ENCODE results near the gene ARFGEF3. TPM values are rescaled to one million over a fixed set of nuclear protein-coding genes. Genes with fewer than 3 reads are reported as not detected.
A peak's percentile ranks its signal among the peaks of the same experiment; 100 is the strongest.

Gene ARFGEF3
- total RNA-seq, 2 experiments from 2014 or later: 0.07 to 0.15 TPM

DNA sequence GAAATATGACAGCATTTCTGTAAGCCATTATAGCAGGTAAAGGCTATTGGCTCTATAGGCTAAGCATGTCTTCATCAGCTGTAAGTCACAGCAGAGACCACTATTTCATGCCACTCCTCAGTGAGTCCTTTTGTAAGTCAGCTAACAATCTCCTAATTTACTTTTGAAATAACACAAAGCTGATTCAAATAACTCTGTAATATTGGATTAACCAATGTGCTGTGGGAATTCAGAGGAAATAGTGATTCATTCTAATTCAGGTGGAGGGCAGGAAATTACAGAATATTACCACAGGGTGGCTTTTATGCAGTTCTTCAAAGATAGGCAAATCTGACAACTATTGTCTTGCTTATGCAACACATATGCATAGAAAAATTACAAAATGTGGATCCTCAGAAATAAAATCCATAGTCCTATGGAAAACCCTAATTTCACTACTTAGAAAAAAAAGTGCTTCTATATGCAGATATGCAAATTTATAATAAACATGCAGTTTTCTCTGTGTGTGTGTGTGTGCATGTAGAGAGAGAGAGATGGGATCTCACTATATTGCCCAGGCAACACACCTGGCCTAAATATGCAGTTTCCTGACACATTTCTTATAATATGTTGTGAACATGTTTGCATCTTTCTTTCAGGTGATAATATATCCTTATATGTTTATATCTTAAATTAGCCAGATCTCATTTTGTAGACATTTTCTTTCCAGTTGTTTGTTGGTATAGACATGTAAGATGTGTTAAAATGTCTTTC lies 211.1 kb downstream of the ARFGEF3 start:
- H3K9me3 Mint-ChIP-seq (ENCODE audit: low read depth): no peaks in the 10 kb centered on the region
- CTCF ChIA-PET: no interaction called here
- peak; percentile 30 for ATAC-seq

DNA sequence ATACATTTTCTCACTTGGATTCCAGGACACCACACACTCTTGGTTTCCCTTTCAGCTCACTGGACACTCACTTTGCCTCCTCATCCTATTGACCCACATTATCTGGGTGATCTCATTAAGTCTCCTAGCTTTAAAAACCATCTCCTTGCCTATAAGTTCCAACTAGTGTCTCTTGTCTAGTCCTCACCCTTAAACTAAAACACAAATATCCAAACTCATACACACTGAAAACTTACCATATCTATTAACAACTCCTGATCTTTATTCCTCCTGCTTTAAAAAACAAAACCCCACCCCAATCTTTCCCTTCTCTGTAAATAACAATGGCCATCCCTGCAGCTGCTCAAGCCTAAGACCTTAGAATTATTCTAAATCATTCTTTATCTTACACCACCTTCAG lies 212.5 kb downstream of the ARFGEF3 start:
- Mint-ChIP-seq H3K9me3 (ENCODE audit: low read depth) (no peaks in the 10 kb centered on the region), H3K4me3 (no peak overlapping the region), H3K36me3 (no peaks in the 10 kb centered on the region), H3K27ac (no peak overlapping the region), H3K4me1 (peaks cover 5% of the 10 kb centered on the region), H3K27me3 (peaks cover 14% of the 10 kb centered on the region)
- DNase-seq (no peak), ATAC-seq (no peak)
- CTCF ChIA-PET: no interaction called here

More for the DNA sequence above, 211.1 kb downstream of the ARFGEF3 start:
- Mint-ChIP-seq H3K27me3 (peaks cover 14% of the 10 kb centered on the region), H3K4me3 (no peak overlapping the region), H3K4me1 (peaks cover 5% of the 10 kb centered on the region), H3K27ac (no peak overlapping the region), H3K36me3 (no peaks in the 10 kb centered on the region)
- DNase-seq: no peak

DNA sequence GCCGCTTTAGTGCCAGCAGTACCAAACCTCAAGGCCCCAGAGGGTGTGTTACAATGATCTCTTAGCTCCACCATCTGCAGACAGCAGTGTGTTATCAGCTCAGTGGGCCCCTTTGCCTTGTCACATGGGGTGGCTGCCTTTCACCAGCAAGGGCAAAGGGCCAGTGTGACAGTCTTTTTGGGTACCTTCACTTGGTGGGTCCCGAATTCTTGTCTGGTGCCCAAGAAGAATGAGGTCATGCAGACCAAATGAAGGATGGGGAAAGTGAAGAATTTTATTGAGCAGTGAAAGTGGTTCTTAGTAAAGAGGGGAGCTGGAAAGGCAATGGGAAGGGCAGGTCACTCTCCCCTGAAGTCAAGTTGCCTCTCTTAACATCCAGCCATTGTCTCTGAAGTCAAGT lies 213.1 kb downstream of the ARFGEF3 start:
- Mint-ChIP-seq H3K27me3 (peaks cover 14% of the 10 kb centered on the region), H3K36me3 (no peaks in the 10 kb centered on the region), H3K9me3 (ENCODE audit: low read depth) (no peaks in the 10 kb centered on the region), H3K27ac (no peak overlapping the region), H3K4me1 (peaks cover 5% of the 10 kb centered on the region), H3K4me3 (no peak overlapping the region)
- DNase-seq (no peak), ATAC-seq (no peak)
- CTCF ChIA-PET: no interaction called here

DNA sequence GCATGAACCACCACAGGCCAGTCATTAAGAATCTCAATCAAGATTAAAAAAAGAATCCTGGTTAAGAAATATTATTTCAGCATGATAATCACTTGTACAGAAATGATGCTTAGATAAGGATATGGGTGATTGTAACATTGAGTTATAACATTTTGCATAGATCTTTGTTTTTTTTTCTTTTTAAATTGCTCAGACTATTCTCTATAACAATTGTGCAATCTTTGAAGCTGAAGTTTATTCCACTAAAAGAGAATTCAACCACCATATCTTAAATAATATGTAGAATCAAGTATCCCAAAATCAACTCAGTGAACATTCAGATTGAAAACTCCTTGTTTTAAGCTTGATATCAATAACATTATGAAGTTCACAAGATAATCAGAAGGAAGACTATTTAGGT lies 215.3 kb downstream of the ARFGEF3 start:
- peaks cover under 1% of the 10 kb centered on the region for H3K27me3 Mint-ChIP-seq
- DNase-seq (no peak), ATAC-seq (no peak)
- H3K4me1 Mint-ChIP-seq: peaks cover 5% of the 10 kb centered on the region
- no peaks in the 10 kb centered on the region for H3K9me3 Mint-ChIP-seq (ENCODE audit: low read depth)
- H3K36me3 Mint-ChIP-seq: no peaks in the 10 kb centered on the region
- H3K27ac Mint-ChIP-seq: no peak overlapping the region
- CTCF ChIA-PET: no interaction called here
- H3K4me3 Mint-ChIP-seq: no peak overlapping the region

DNA sequence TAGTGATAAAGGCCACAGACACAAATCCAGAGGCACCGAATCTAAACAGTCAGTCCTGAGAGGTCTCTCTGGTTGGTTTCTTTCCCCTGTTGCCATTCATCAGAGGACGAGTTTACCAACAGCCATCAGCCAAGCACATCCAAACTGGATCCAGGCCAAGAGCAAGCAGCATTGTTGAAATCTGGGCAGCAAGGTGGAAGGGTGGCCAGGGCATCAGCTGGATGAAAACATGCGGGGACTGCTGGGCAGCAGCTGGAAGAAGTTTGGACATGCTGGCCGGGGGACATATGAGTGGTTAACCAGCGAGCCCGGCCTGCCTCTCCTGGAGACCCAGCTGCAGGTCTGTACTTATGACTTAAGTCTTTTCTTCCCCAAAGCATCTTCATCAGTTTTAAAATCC lies 216.1 kb downstream of the ARFGEF3 start, which contains the start of gene SMIM28:
Gene SMIM28, plus strand, starts transcription at position 62 of the 400 bp plus-strand sequence. Its CDS starts 168 bp downstream, at position 230.
- Mint-ChIP-seq H3K27ac (no peak within 1 kb of the TSS), H3K36me3 (no peaks in the 10 kb centered on the region), H3K4me3 (no peak within 1 kb of the TSS), H3K4me1 (peaks cover 2% of the 10 kb centered on the region), H3K27me3 (no peaks in the 10 kb centered on the region), H3K9me3 (ENCODE audit: low read depth) (no peaks in the 10 kb centered on the region)
- CTCF ChIA-PET: no interaction called here
- DNase-seq (no peak), ATAC-seq (no peak)

DNA sequence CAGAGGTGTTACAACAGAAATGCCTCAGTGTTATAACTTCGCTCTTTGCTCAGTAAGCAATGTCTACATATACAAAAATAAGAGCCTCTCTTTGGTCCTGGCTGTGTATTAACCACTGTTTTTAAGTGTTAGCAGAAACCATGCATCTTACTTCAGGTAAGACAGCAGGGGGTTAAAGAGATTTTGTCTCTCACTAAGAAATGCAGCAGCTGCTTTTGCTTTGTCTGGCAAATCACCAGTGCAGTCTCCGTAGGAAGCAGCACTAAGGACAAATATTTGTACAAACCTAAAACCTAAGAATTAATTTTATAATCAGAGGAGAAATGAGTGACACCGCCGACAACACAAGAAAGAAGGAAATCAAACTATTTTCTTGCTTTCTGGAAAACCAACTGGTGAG lies 216.7 kb downstream of the ARFGEF3 start:
- DNase-seq (no peak), ATAC-seq (no peak)
- Mint-ChIP-seq H3K4me3 (no peak overlapping the region), H3K27ac (no peak overlapping the region), H3K4me1 (no peaks in the 10 kb centered on the region), H3K9me3 (ENCODE audit: low read depth) (no peaks in the 10 kb centered on the region), H3K27me3 (no peaks in the 10 kb centered on the region), H3K36me3 (no peaks in the 10 kb centered on the region)
- CTCF ChIA-PET: no interaction called here

DNA sequence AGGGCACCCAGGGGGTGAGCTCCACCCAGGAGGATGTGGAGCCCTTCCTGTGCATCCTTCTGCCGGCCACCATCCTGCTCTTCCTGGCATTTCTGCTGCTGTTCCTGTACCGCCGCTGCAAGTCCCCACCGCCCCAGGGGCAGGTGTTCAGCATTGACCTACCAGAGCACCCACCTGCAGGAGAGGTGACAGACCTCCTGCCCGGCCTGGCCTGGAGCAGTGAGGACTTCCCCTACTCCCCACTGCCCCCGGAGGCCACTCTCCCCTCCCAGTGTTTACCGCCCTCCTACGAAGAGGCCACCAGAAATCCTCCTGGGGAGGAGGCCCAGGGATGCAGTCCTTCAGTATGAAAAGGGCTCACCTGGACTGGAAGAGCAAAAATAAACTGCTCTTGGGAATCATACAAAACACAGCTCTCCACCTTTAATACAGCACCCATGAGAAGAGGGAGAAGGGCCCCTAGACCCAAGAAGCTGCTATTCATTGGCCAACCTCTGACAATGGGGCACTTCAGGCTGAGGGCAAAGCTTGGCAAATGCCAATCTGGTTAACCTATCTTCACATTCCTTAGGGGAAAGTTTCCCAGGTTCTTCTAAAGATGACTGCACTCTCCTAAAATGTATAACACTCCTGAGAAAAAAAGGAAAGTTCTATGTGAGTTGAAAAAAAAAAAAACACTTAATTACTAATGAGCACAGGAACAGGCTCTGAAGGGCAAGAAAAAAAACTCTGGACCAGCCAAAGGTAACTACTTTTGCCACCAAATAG lies 220.9 kb downstream of the ARFGEF3 start:
- Mint-ChIP-seq H3K27ac (no peak overlapping the region), H3K36me3 (no peaks in the 10 kb centered on the region), H3K4me1 (no peaks in the 10 kb centered on the region), H3K4me3 (no peak overlapping the region), H3K9me3 (ENCODE audit: low read depth) (no peaks in the 10 kb centered on the region), H3K27me3 (peaks cover 3% of the 10 kb centered on the region)
- ATAC-seq: no peak
- CTCF ChIA-PET: interaction anchor here (1.0 kb wide), 1 partner anchor 135 kb away, joined by 3 read pairs; no protein-coding TSS in a partner anchor
- DNase-seq: no peak

DNA sequence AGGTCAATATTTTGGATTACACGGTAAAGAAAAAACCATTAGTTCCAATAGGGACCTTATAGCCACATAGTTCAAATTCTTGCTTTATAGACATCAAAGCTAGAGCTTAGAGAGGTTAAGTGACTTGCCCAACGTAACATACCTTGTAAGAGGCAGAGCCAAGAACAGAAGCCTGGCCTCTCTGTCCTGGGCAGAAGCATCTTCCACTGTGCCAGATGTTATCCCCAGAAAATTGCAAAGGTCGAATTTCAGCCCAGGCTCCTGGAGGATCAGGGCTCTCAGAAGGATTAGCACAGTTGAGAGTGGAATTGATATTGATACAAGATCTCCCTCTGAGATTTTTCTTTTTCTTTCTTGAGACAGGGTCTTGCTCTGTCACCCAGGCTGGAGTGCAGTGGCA lies 222.0 kb downstream of the ARFGEF3 start:
- peaks cover 9% of the 10 kb centered on the region for H3K27me3 Mint-ChIP-seq
- CTCF ChIA-PET: no interaction called here
- no peaks in the 10 kb centered on the region for H3K4me1 Mint-ChIP-seq
- H3K36me3 Mint-ChIP-seq: no peaks in the 10 kb centered on the region
- H3K4me3 Mint-ChIP-seq: no peak overlapping the region
- DNase-seq: no peak
- no peak for ATAC-seq
- no peaks in the 10 kb centered on the region for H3K9me3 Mint-ChIP-seq (ENCODE audit: low read depth)
- H3K27ac Mint-ChIP-seq: no peak overlapping the region

DNA sequence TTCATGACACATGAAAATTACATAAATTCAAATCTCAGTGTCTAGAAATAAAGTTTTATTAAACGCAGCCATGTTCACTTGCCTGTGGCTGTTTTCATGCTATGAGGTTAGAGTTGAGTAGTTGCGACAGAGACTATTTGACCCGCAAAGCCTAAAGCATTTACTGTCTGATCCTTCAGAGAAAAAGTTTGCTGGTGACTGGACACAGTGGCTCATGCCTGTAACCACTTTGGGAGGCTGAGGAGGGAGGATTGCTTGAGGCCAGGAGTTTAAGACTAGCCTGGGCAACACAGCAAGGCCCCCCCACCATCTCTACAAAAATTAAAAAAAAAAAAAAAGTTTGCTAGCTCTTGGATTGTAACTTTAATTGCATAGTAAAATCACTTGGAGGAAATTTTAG lies 225.2 kb downstream of the ARFGEF3 start:
- no peak for ATAC-seq
- no peak overlapping the region for H3K27ac Mint-ChIP-seq
- CTCF ChIA-PET: no interaction called here

DNA sequence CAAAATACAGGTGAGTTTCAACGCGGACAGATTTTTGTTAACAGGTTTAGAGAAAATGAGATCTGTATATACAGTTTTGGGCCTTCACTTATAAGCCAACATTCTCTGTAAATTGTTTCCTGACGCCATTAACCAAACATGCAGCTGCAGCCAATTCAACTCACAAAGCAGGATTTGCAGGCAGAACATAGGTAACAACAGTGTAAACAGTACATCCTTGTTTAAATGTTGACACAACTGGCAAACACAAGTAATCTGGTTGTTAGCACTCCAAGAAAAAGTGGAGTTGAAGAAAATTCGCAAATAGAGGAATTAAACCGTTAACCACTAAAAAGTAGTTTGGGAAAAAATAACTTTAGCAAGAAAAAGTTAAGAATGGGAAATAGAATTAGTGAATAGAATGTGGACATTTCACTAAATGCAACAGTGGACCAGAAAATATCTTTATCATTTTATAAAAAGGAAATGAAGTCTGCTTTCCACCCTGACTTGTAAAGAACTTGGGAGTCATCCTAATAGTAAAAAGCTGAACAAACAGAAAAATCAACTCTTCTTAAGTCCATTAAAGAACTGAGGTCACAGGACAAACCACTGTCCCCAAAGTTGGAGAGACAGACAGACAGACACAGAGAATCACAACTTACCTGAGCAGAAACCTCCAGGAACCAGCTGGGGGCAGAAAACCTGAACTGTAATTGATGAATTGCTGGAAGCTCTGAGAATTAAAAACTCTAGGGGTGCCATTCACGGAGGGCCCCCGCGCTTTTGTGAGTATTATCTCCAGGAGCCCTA lies 226.0 kb downstream of the ARFGEF3 start:
- Mint-ChIP-seq H3K4me3 (no peak overlapping the region), H3K9me3 (ENCODE audit: low read depth) (no peaks in the 10 kb centered on the region), H3K36me3 (no peaks in the 10 kb centered on the region), H3K27me3 (peaks cover 26% of the 10 kb centered on the region), H3K27ac (no peak overlapping the region), H3K4me1 (no peaks in the 10 kb centered on the region)
- DNase-seq (no peak), ATAC-seq (no peak)
- CTCF ChIA-PET: interaction anchor here (2.0 kb wide), 1 partner anchor 15 kb away, joined by 5 read pairs; no protein-coding TSS in a partner anchor

More for the DNA sequence above, 225.2 kb downstream of the ARFGEF3 start:
- Mint-ChIP-seq H3K4me3 (no peak overlapping the region), H3K9me3 (ENCODE audit: low read depth) (no peaks in the 10 kb centered on the region), H3K36me3 (no peaks in the 10 kb centered on the region), H3K4me1 (no peaks in the 10 kb centered on the region), H3K27me3 (peaks cover 23% of the 10 kb centered on the region)
- DNase-seq: no peak

DNA sequence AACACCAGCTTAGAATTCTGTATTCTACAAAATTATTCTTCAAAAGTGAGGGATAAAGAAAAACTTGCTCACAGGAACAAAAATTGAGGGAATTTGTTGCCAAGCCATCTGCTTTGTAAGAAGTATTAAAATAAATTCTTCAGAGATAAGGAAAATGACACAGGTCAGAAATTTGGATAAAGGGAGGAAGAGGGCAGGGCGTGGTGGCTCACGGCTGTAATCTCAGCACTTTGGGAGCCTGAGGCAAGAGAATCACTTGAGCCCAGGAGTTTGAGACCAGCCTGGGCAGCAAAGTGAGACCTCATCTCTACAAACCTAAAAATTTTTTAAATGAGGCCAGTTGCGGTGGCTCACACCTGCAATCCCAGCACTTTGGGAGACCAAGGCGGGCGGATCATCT lies 227.8 kb downstream of the ARFGEF3 start:
- no peaks in the 10 kb centered on the region for H3K9me3 Mint-ChIP-seq (ENCODE audit: low read depth)
- no peak for DNase-seq
- no peak for ATAC-seq
- H3K4me3 Mint-ChIP-seq: no peak overlapping the region
- no peaks in the 10 kb centered on the region for H3K36me3 Mint-ChIP-seq
- peaks cover 6% of the 10 kb centered on the region for H3K4me1 Mint-ChIP-seq
- no peak overlapping the region for H3K27ac Mint-ChIP-seq
- CTCF ChIA-PET: interaction anchor here (2.0 kb wide), 1 partner anchor 13 kb away, joined by 5 read pairs; no protein-coding TSS in a partner anchor
- peaks cover 27% of the 10 kb centered on the region for H3K27me3 Mint-ChIP-seq
